ENCODE results near the gene RFX1. TPM values are rescaled to one million over a fixed set of nuclear protein-coding genes. Genes with fewer than 3 reads are reported as not detected.

Gene RFX1
- total and polyA plus RNA-seq, 9 of the 15 experiments (the other 6 are each of a cell fraction or from before 2014, with no cell fraction given) = 0.14 to 19.3 (median 1.2) TPM

DNA sequence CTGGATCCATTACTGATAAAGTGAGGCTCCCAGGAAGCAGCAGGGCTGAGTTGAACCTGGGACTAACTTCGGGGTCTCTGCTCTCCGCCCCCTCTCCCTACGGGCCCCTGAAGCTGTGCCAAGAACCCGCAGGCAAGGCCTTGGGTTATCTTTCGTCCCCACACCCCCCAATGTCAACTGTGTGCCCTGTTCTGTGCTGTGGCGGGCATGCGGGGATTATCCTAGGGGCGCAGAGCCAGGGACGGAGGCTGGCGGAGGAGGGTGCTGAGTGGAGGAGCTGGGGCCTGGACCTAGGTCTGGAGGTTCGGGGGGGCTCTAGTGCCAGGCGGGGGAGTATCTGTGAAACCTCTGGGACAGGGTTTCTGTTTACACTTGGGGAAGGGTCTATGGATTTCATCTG, 26.4 kb downstream of the RFX1 start (continued):
- TF ChIP-seq RBFOX2 (IDR thresholded peaks at IDR 0.05; ENCODE audit: low read depth, low read length) (no peak), ATF1 (CRISPR knock-in tag; IDR thresholded peaks at IDR 0.05) (no peak), ATF1 (tag; IDR thresholded peaks at IDR 0.05) (no peak), TFAM (CRISPR knock-in tag; conservative IDR thresholded peaks at IDR 0.05) (no peak), ZBTB8A (IDR thresholded peaks at IDR 0.05; ENCODE audit: partially characterized antibody) (no peak), C11orf30 (IDR thresholded peaks at IDR 0.05; ENCODE audit: low read depth) (no peak)
- TF ChIP-seq, protein P1, sequence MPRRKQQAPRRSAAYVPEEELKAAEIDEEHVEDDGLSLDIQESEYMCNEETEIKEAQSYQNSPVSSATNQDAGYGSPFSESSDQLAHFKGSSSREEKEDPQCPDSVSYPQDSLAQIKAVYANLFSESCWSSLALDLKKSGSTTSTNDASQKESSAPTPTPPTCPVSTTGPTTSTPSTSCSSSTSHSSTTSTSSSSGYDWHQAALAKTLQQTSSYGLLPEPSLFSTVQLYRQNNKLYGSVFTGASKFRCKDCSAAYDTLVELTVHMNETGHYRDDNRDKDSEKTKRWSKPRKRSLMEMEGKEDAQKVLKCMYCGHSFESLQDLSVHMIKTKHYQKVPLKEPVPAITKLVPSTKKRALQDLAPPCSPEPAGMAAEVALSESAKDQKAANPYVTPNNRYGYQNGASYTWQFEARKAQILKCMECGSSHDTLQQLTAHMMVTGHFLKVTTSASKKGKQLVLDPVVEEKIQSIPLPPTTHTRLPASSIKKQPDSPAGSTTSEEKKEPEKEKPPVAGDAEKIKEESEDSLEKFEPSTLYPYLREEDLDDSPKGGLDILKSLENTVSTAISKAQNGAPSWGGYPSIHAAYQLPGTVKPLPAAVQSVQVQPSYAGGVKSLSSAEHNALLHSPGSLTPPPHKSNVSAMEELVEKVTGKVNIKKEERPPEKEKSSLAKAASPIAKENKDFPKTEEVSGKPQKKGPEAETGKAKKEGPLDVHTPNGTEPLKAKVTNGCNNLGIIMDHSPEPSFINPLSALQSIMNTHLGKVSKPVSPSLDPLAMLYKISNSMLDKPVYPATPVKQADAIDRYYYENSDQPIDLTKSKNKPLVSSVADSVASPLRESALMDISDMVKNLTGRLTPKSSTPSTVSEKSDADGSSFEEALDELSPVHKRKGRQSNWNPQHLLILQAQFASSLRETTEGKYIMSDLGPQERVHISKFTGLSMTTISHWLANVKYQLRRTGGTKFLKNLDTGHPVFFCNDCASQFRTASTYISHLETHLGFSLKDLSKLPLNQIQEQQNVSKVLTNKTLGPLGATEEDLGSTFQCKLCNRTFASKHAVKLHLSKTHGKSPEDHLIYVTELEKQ (CRISPR knock-in tag; IDR thresholded peaks at IDR 0.05) = no peak

- Histone ChIP-seq H3K4me1 (replicated peaks in 1 of 2; ENCODE audit: control insufficient read depth in 2 of 2, insufficient read depth in 2 of 2, low read length in 2 of 2) (peaks cover 0 to 56% of the 10 kb centered on the region in 2 experiments; a peak in 2 of 5 replicates), H3K4me2 (ENCODE audit: insufficient read depth, low read length) (no peak overlapping the region), H3K36me3 (ENCODE audit: control insufficient read depth, insufficient read depth, low read length) (peaks cover 47% of the 10 kb centered on the region; the same call in 1 of the 3 replicates), H4K20me1 (replicated peaks; ENCODE audit: control insufficient read depth, insufficient read depth, low read length) (no peaks in the 10 kb centered on the region), H3K9me3 (replicated peaks; ENCODE audit: control insufficient read depth, insufficient read depth, low read depth, low read length) (no peaks in the 10 kb centered on the region), H3K27ac (ENCODE audit: extremely low read depth, low read depth, low read length) (no peak overlapping the region), H3K27me3 (ENCODE audit: control insufficient read depth in 2 of 2, insufficient read depth in 2 of 2, low read length in 2 of 2) (no peaks in the 10 kb centered on the region), H2AFZ (ENCODE audit: low read depth, low read length) (no peak overlapping the region), H3K4me3 (no peak overlapping the region), H3K79me2 (ENCODE audit: control insufficient read depth, insufficient read depth, low read length) (no peaks in the 10 kb centered on the region), H3K9ac (ENCODE audit: insufficient read depth in 1 of 2, low read depth in 2 of 2, low read length in 2 of 2) (peak overlapping the region in 1 of 2 experiments; percentile 71; a peak in 2 of 4 replicates), H3K9me1 (ENCODE audit: control insufficient read depth, insufficient read depth, low read length) (no peaks in the 10 kb centered on the region)
- in situ Hi-C loops (cut with MboI) = no loop called here
- CTCF ChIA-PET (ENCODE audit: low intra/inter-chr PET ratio) = no interaction called here
- TF ChIP-seq E2F3 (CRISPR knock-in tag; IDR thresholded peaks at IDR 0.05) = no peak
- TF ChIP-seq POLR2G (IDR thresholded peaks at IDR 0.05; ENCODE audit: low read depth, low read length) = 0 out of 2 replicates have a peak, but pooled peaks have one; percentile 41
- POLR2A ChIA-PET = interaction anchor here (1.3 kb wide), 1 partner anchor 11 kb away, joined by 3 read pairs; no protein-coding TSS in a partner anchor
- intact Hi-C loops (cut with micrococcal nuclease) = no loop called here
- FAIRE-seq (no peak), DNase-seq (ENCODE audit: extremely low read depth in 1 of 4, low spot score in 3 of 4) (no peak), ATAC-seq (no peak)
- 71% methylated on average over 9 of the region's 12 CpGs for WGBS (ENCODE audit: insufficient coverage, low coverage, missing lambda C conversion rate)
- no TSS peak for BruUV-seq (replicated peaks)
Observed at GRCh38 chr19:13979244-13979615, 26.9 kb downstream of the RFX1 start.
